ENCODE results near the gene SLX9.

Gene SLX9

GRCh38 chr21:44939532-44940115, at the start of gene SLX9:
Gene SLX9 (plus strand): TSS chr21:44940029. CDS start chr21:44940058, 29 bp downstream.
- peak; percentile 43 for DNase-seq

GRCh38 chr21:44890338-44890931, 49.4 kb upstream of the SLX9 start:
- no peak for DNase-seq

- DNase-seq: no peak
These were observed 48.8 kb upstream of the SLX9 start for GRCh38 chr21:44890961-44891541.

- DNase-seq: no peak
These were observed 48.2 kb upstream of the SLX9 start for GRCh38 chr21:44891631-44892031.

DNA sequence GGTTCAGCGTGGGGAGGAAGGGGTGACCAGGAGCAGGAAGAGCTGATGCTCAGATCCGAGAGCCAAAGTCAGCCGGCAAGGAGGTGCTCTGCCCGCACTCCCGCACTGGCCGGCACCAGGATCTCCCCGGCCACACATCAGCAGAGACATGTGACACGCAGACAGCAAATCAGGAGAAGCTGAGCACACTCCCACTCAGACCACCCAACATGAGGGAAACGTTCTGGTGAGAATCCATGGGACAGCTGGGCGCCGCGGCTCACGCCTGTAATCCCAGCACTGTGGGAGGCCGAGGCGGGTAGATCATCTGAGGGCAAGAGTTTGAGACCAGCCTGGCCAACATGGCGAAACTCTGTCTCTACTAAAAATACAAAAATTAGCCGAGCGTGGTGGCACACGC, 47.7 kb upstream of the SLX9 start:
- no peak for DNase-seq

DNA sequence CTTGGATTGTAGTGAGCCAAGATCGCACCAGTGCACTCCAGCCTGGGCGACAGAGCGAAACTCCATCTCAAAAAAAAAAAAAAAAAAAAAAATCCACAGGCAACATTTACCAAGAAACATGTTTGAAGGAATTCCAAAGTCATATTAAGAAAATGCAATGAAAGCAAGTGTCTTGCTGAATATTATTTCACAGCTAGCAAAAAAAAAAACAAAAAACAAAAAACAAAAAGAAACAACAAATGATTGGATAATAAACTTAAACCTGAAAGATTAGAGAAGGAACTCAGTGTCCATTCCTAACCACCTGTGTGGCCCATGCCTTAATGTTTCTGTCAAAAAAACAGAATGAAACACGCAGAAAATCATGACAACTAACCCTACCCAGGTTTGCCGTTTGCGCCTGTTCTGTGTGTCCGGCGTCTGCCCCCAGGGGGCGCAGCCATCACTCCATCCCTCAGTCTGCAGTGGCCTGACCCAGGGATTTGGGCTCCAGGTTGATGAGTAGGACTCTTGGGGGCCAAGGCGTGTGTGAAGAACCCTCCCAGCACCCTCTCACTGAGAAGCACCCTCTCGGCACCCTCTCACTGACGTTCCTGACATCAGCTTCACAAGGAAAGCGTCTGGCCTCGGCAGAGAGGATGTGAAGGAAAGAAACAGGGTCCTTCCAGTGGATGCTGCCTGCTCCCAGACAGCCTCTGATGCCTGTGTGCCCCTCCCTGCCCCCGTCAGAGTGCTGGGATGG, 47.1 kb upstream of the SLX9 start:
- no peak for DNase-seq

- no peak for DNase-seq
These were observed 46.6 kb upstream of the SLX9 start for GRCh38 chr21:44893278-44893556.

- no peak for DNase-seq
These were observed 45.7 kb upstream of the SLX9 start for GRCh38 chr21:44893948-44894656.

- no peak for DNase-seq
These were observed 45.0 kb upstream of the SLX9 start for GRCh38 chr21:44894687-44895302.

GRCh38 chr21:44895859-44896258, 44.0 kb upstream of the SLX9 start:
- DNase-seq: no peak

DNA sequence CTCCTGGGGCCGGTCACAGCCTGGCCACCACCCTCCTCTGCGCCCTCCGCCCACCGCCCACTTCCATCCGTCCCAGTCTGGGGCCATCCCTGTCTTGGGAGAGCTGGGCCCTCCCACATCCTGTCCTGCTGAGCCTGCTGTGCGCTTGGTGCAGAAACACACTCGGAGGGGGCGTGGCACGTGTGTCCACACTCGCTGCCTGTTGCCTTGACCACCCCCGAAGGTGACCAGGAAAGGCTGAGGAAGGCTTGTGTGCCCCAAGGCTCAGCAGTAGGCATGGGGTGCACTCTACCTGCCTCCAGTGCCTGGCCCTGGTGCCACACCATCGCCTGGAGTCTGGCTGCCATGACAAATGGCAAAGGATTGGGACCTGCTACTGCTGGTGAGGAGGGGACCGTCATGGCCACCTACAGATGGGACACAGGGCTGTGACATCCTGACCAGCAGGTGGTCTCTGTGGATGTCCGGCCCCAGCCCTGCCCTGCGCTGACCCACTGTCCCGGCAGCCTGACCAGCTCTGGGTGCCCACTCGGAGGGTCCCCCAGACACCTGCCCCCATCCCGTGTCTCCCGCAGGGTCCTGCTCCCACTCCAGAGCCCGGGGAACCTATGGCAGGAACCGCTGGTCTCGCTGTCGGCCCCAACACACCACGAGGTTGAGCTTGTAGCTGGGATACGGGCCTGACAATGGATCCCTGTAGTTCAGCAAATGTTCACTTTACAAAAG, 43.1 kb upstream of the SLX9 start:
- DNase-seq: no peak

DNA sequence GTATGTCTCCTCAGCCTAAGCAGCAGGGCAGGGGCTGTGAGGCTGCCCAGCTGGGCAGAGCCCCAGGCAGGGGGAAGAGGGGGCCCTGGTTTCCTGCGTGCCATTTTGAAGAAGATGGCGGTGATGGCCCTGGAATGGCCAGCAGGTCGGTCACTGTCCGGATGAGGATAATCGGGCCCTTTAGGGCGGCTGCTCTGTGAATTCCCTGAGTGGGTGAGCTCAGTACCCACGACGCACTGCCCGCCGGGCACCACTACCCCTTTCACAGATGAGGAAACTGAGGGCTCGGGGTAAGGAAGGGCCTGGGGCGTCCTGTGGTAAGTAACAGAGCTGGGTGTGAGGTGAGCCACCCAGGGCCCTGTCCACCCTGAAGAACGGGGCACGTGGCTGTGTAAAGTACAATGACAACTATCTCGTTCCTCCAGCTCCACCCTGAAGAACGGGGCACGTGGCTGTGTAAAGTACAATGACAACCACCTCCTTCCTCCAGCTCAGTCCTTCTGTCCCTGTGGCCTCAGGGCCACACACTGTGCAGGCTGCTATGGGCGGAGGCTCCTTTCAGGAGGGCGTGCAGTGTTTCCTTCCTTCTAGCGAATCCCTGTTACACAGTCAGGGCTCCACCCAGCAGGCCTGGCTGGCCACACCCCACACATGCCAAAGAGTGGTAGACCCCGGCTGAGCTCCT, 42.4 kb upstream of the SLX9 start:
- no peak for DNase-seq

- DNase-seq: no peak
These were observed 41.8 kb upstream of the SLX9 start for GRCh38 chr21:44898011-44898488.

- no peak for DNase-seq
These were observed 40.7 kb upstream of the SLX9 start for GRCh38 chr21:44898851-44899767.

DNA sequence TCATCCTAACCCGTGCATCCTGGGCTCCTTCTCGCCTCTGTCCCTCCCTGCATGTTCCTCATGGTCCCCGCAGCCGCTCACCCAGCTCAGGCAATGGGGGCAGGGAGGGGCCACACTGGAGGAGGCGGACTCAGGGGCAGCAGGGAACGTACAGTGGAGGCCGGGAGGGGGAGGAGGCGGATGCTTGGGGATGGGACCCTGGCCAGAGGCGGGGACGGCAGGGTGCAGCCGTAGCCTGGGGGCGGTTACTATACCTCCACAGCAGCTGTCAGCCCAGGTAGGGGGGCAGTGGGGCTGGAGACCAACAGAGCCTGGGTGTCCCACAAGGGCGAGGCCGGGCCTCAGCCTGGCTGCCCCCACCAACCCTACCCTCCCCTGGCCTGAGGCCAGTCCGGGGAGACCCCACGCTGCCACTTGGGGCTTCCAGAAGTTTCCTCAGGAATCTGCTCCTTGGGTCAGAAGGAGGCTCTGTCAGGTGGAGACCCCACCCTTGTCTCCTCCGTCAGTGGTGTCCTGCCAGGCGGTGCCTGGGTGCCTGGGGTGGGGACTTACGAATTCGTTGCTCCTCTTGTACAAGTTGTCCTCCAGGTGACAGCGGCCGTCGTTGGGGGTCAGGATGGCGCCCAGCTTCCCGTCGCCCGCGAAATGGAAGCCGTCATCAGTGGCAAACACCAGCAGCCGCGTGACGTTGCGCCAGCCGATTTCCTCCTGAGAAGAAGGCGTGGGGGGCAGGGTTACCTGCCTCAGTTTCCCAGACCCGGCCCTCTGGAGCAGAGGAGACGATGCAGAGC, 39.9 kb upstream of the SLX9 start:
- DNase-seq: no peak

GRCh38 chr21:44900559-44901251, 39.1 kb upstream of the SLX9 start:
- no peak for DNase-seq

- DNase-seq: no peak
These were observed 38.3 kb upstream of the SLX9 start for GRCh38 chr21:44901391-44902074.

DNA sequence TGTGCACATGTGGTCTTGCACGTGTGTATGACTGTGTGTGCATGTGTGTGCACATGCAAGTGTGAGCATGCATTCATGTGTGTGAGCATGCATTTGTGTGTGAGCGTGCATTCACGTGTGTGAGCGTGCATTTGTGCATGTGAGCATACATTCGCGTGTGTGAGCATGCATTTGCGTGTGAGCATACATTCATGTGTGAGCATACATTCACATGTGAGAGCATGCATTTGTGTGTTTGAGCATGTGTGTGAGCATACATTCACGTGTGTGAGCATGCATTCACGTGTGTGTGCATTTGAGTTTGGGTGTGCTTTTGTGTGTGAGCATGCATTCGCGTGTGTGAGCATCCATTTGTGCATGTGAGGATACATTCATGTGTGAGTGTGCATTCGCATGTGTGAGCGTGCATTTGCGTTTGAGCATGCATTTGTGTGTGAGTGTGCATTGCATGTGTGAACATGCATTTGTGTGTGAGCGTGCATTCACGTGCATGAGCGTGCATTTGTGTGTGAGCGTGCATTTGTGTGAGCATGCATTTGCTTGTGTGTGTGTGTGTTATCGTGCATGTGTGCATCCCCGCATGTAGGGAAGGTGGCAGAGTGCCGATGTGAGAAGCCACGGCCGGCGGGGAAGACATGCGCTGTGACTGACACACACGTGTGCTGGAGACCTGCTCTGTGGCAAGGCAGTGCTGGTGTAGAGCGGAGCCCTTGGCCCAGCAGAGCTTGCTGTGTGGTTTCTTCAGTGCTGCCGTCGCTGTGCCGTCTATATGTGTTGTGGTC, 37.4 kb upstream of the SLX9 start:
- DNase-seq: no peak
